SK-N-SH (cell line): ENCODE measurements around the gene IMPG2. TPM values are rescaled to one million over a fixed set of nuclear protein-coding genes. Genes with fewer than 3 reads are reported as not detected.

Experiments
- CTCF ChIA-PET: fragments of 300-600, 350-600 bp; formaldehyde crosslinking; extraction: SDS; loops from one replicate; lab custom pipeline; 2021; lab: Yijun Ruan, JAX
- POLR2A ChIA-PET: fragments of 350-600 bp; sonication (Branson Sonifier 250); formaldehyde crosslinking; extraction: SDS; loops from one replicate; lab custom pipeline; 2020; ENCODE audit warnings: antibody characterized with exemption, inconsistent platforms; lab: Yijun Ruan, JAX
- DNase-seq: peaks from one replicate; pipeline ENCODE4 v3.0.0; 2012
- H2AFZ ChIP-seq: fragments of 200-600 bp; sonication (generic); 2 replicates; pipeline ENCODE4 v1.8.1; 2016; ENCODE audit warnings: antibody characterized with exemption, mild to moderate bottlenecking, low read depth
- H3F3A ChIP-seq: fragments of 200-600 bp; sonication (generic); replicated peaks from 2 replicates; pipeline ENCODE3; 2016; ENCODE audit warnings: antibody characterized with exemption, mild to moderate bottlenecking; ENCODE audit not compliant: insufficient read depth
- H3K27ac ChIP-seq, 2 experiments: fragments of 200-500 bp in 1 of 2; fragments of 200-600 bp in 1 of 2; sonication (Bioruptor generic) in 1 of 2; sonication (generic), shearing (Covaris generic) in 1 of 2; 2 replicates each; pipeline versions ENCODE4 v1.5.1 to v1.6.1; 2014 to 2016; ENCODE audit warnings: low read depth in 2 of 2, inconsistent platforms in 1 of 2, low read length in 1 of 2, mild to moderate bottlenecking in 1 of 2, mixed read lengths in 1 of 2
- H3K27me3 ChIP-seq: fragments of 200-600 bp; sonication (generic), shearing (Covaris generic); 2 replicates; pipeline ENCODE4 v1.6.1; 2016; ENCODE audit warnings: mixed run types; ENCODE audit not compliant: insufficient read depth
- H3K36me3 ChIP-seq, 2 experiments: fragments of 200-500 bp in 1 of 2; fragments of 200-600 bp in 1 of 2; sonication (Bioruptor generic) in 1 of 2; sonication (generic) in 1 of 2; replicated peaks in 1 of 2; 2 replicates each; pipeline versions ENCODE3 to v1.5.1; 2014 to 2016; ENCODE audit warnings: low read length in 1 of 2, mild to moderate bottlenecking in 1 of 2; ENCODE audit not compliant: insufficient read depth in 2 of 2, control insufficient read depth in 1 of 2
- H3K4me1 ChIP-seq, 2 experiments: fragments of 200-500 bp in 1 of 2; fragments of 200-600 bp in 1 of 2; sonication (Bioruptor generic) in 1 of 2; sonication (generic), shearing (Covaris generic) in 1 of 2; 2 replicates each; pipeline versions ENCODE4 v1.5.1 to v1.6.1; 2014 to 2016; ENCODE audit warnings: low read depth in 1 of 2, low read length in 1 of 2, mixed run types in 1 of 2; ENCODE audit not compliant: insufficient read depth in 2 of 2, control insufficient read depth in 1 of 2
- H3K4me2 ChIP-seq: fragments of 200-600 bp; sonication (generic), shearing (Covaris generic); 2 replicates; pipeline ENCODE4 v1.6.1; 2017; ENCODE audit warnings: mixed run types
- H3K4me3 ChIP-seq, 2 experiments: fragments of 200-500 bp in 1 of 2; fragments of 200-600 bp in 1 of 2; sonication (Bioruptor generic) in 1 of 2; sonication (generic), shearing (Covaris generic) in 1 of 2; 2 replicates each; pipeline versions ENCODE4 v1.5.1 to v1.8.1; 2014 to 2016; ENCODE audit warnings: low read depth in 2 of 2, inconsistent platforms in 1 of 2, low read length in 1 of 2, mild to moderate bottlenecking in 1 of 2, mixed read lengths in 1 of 2, moderate library complexity in 1 of 2
- H3K79me2 ChIP-seq: fragments of 200-600 bp; sonication (generic); 2 replicates; pipeline ENCODE4 v1.8.1; 2017; ENCODE audit warnings: mild to moderate bottlenecking; ENCODE audit not compliant: insufficient read depth
- H3K9ac ChIP-seq: fragments of 200-600 bp; sonication (generic); 2 replicates; pipeline ENCODE4 v1.6.1; 2017; ENCODE audit warnings: mixed run types
- H3K9me2 ChIP-seq: fragments of 200-600 bp; sonication (generic); 2 replicates; pipeline ENCODE4 v1.6.1; 2017; ENCODE audit warnings: mixed run types
- H3K9me3 ChIP-seq: fragments of 200-600 bp; sonication (generic); 2 replicates; pipeline ENCODE4 v1.6.1; 2017; ENCODE audit warnings: mixed run types, mild to moderate bottlenecking, moderate library complexity
- H4K20me1 ChIP-seq: fragments of 200-600 bp; sonication (generic); 2 replicates; pipeline ENCODE4 v1.6.1; 2017; ENCODE audit warnings: mild to moderate bottlenecking, mixed run types; ENCODE audit not compliant: insufficient read depth
- EZH2phosphoT487 ChIP-seq: fragments of 200-600 bp; sonication (generic); IDR thresholded peaks from 2 replicates; pipeline ENCODE4 v1.6.1; 2017; ENCODE audit warnings: low read depth, mixed run types, mild to moderate bottlenecking, antibody characterized with exemption, moderate library complexity, borderline replicate concordance
- FOXJ3 ChIP-seq: sonication (generic); formaldehyde crosslinking; IDR thresholded peaks from 2 replicates; pipeline ENCODE4 v1.5.1; 2020; ENCODE audit warnings: mild to moderate bottlenecking, missing genetic modification reagents
- JUND ChIP-seq: IDR thresholded peaks from 2 replicates; pipeline ENCODE4 v1.4.0; 2012
- MEF2A ChIP-seq: IDR thresholded peaks from 2 replicates; pipeline ENCODE4 v1.4.0; 2012; ENCODE audit warnings: low read depth, borderline replicate concordance
- NRF1 ChIP-seq: IDR thresholded peaks from 2 replicates; pipeline ENCODE4 v1.6.1; 2012; ENCODE audit warnings: low read depth, mild to moderate bottlenecking, low read length
- PBX3 ChIP-seq: IDR thresholded peaks from 2 replicates; pipeline ENCODE4; 2012
- RCOR1 ChIP-seq: fragments of 150-350 bp; IDR thresholded peaks from 2 replicates; pipeline ENCODE4 v1.6.1; 2017; ENCODE audit warnings: antibody characterized with exemption, low read length
- RFX5 ChIP-seq: IDR thresholded peaks from 2 replicates; pipeline ENCODE4 v1.6.1; 2012; ENCODE audit warnings: mild to moderate bottlenecking, improper control_type of control experiment, low read length
- RXRA ChIP-seq: IDR thresholded peaks from 2 replicates; pipeline ENCODE4 v1.4.0; 2012; ENCODE audit warnings: low read depth, mild to moderate bottlenecking, borderline replicate concordance
- TEAD4 ChIP-seq: IDR thresholded peaks from 2 replicates; pipeline ENCODE4 v1.4.0; 2012; ENCODE audit warnings: mild to moderate bottlenecking, borderline replicate concordance; ENCODE audit not compliant: insufficient read depth
- YY1 ChIP-seq: IDR thresholded peaks from 2 replicates; pipeline ENCODE4 v1.4.0; 2012; ENCODE audit warnings: low read depth, mild to moderate bottlenecking
- WGBS: methylation state at CpG from one replicate; pipeline ENCODE4 v1.1.6; 2017; ENCODE audit warnings: low lambda C conversion rate; 5-methylcytosine and 5-hydroxymethylcytosine counted together
- polyA plus RNA-seq, 3 experiments: library from polyadenylated mRNA; depleted of rRNA; stranded (reverse); fragments of >200 nt; gene quantifications; 2 replicates each; pipeline ENCODE4 v1.2.3, GENCODE V29; 2012
- TF ChIP-seq, protein P1 (sequence below): IDR thresholded peaks from 2 replicates; pipeline ENCODE4 v1.4.0; 2012; ENCODE audit warnings: low read depth
- TF ChIP-seq, protein P2 (sequence below): IDR thresholded peaks from 2 replicates; pipeline ENCODE4 v1.4.0; 2012; ENCODE audit warnings: low read depth, borderline replicate concordance
- TF ChIP-seq, protein P3 (sequence below): fragments of 200-600 bp; sonication (generic); IDR thresholded peaks from 2 replicates; pipeline ENCODE4 v1.6.1; 2017; ENCODE audit warnings: antibody characterized with exemption, mild to moderate bottlenecking, moderate library complexity
- TF ChIP-seq, protein P4 (sequence below): fragments of 150-350 bp; IDR thresholded peaks from 2 replicates; pipeline ENCODE4 v1.6.1; 2017; ENCODE audit warnings: antibody characterized with exemption, low read length, low read depth, borderline replicate concordance

IMPG2 gene
- polyA plus RNA-seq, 1 of the 3 experiments (the other 2 are of a cell fraction) = 0.03 TPM

GRCh38 chr3:101189176-101189575 lies 131.2 kb downstream of the IMPG2 start:
- H3K79me2 ChIP-seq = no peaks in the 10 kb centered on the region
- POLR2A ChIA-PET = no interaction called here
- H3K4me2 ChIP-seq = no peak overlapping the region
- no peak overlapping the region for H3K9ac ChIP-seq
- no peaks in the 10 kb centered on the region for H4K20me1 ChIP-seq
- no peak overlapping the region for H2AFZ ChIP-seq
- no peaks in the 10 kb centered on the region for H3K9me2 ChIP-seq
- H3K36me3 ChIP-seq = no peaks in the 10 kb centered on the region
- CTCF ChIA-PET = no interaction called here
- peaks cover 0 to 7% of the 10 kb centered on the region in 2 experiments; a peak in 1 of 4 replicates for H3K4me1 ChIP-seq
- H3K9me3 ChIP-seq = no peaks in the 10 kb centered on the region
- TF ChIP-seq EZH2phosphoT487 = no peak
- TF ChIP-seq MEF2A = no peak
- no peak for TF ChIP-seq JUND
- TF ChIP-seq, protein P1, sequence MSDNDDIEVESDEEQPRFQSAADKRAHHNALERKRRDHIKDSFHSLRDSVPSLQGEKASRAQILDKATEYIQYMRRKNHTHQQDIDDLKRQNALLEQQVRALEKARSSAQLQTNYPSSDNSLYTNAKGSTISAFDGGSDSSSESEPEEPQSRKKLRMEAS = no peak
- TF ChIP-seq, protein P2, sequence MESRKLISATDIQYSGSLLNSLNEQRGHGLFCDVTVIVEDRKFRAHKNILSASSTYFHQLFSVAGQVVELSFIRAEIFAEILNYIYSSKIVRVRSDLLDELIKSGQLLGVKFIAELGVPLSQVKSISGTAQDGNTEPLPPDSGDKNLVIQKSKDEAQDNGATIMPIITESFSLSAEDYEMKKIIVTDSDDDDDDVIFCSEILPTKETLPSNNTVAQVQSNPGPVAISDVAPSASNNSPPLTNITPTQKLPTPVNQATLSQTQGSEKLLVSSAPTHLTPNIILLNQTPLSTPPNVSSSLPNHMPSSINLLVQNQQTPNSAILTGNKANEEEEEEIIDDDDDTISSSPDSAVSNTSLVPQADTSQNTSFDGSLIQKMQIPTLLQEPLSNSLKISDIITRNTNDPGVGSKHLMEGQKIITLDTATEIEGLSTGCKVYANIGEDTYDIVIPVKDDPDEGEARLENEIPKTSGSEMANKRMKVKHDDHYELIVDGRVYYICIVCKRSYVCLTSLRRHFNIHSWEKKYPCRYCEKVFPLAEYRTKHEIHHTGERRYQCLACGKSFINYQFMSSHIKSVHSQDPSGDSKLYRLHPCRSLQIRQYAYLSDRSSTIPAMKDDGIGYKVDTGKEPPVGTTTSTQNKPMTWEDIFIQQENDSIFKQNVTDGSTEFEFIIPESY = no peak
- TF ChIP-seq, protein P3, sequence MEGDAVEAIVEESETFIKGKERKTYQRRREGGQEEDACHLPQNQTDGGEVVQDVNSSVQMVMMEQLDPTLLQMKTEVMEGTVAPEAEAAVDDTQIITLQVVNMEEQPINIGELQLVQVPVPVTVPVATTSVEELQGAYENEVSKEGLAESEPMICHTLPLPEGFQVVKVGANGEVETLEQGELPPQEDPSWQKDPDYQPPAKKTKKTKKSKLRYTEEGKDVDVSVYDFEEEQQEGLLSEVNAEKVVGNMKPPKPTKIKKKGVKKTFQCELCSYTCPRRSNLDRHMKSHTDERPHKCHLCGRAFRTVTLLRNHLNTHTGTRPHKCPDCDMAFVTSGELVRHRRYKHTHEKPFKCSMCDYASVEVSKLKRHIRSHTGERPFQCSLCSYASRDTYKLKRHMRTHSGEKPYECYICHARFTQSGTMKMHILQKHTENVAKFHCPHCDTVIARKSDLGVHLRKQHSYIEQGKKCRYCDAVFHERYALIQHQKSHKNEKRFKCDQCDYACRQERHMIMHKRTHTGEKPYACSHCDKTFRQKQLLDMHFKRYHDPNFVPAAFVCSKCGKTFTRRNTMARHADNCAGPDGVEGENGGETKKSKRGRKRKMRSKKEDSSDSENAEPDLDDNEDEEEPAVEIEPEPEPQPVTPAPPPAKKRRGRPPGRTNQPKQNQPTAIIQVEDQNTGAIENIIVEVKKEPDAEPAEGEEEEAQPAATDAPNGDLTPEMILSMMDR = no peak
- no peak for TF ChIP-seq YY1
- TF ChIP-seq, protein P4, sequence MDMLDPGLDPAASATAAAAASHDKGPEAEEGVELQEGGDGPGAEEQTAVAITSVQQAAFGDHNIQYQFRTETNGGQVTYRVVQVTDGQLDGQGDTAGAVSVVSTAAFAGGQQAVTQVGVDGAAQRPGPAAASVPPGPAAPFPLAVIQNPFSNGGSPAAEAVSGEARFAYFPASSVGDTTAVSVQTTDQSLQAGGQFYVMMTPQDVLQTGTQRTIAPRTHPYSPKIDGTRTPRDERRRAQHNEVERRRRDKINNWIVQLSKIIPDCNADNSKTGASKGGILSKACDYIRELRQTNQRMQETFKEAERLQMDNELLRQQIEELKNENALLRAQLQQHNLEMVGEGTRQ = no peak
- TF ChIP-seq RFX5 = no peak
- TF ChIP-seq, all 33 proteins: peak for 0
- Histone ChIP-seq H3F3A (no peaks in the 10 kb centered on the region), H3K27ac (no peak overlapping the region), H3K27me3 (no peaks in the 10 kb centered on the region), H3K4me3 (no peak overlapping the region)
- no peak for DNase-seq
- WGBS = 79% methylated on average over 2 of the region's 2 CpGs

- H3K36me3 ChIP-seq = no peaks in the 10 kb centered on the region
- no peak overlapping the region for H2AFZ ChIP-seq
- no peak overlapping the region for H3K27ac ChIP-seq
- no peak overlapping the region for H3K4me2 ChIP-seq
- ChIA-PET POLR2A (no interaction called here), CTCF (interaction anchor here (3.7 kb wide), 1 partner anchor 11 kb away, joined by 17 read pairs; no protein-coding TSS in a partner anchor)
- H3K9ac ChIP-seq = no peak overlapping the region
- no peaks in the 10 kb centered on the region for H4K20me1 ChIP-seq
- no peak overlapping the region for H3K4me3 ChIP-seq
- no peaks in the 10 kb centered on the region for H3F3A ChIP-seq
- no peaks in the 10 kb centered on the region for H3K79me2 ChIP-seq
- H3K9me2 ChIP-seq = no peaks in the 10 kb centered on the region
- peaks cover 0 to 2% of the 10 kb centered on the region in 2 experiments; a peak in 2 of 4 replicates for H3K4me1 ChIP-seq
- no peak for DNase-seq
- no peaks in the 10 kb centered on the region for H3K9me3 ChIP-seq
- WGBS = 87% methylated on average over 4 of the region's 4 CpGs
- H3K27me3 ChIP-seq = no peaks in the 10 kb centered on the region
- TF ChIP-seq, protein P3 = no peak
- TF ChIP-seq, protein P1 = no peak
- TF ChIP-seq NRF1 = no peak
- no peak for TF ChIP-seq PBX3
- TF ChIP-seq RXRA = no peak
- no peak for TF ChIP-seq RCOR1
- no peak for TF ChIP-seq YY1
- no peak for TF ChIP-seq RFX5
- TF ChIP-seq FOXJ3 (CRISPR knock-in tag) = no peak
- no peak for TF ChIP-seq TEAD4
- TF ChIP-seq, protein P2 = no peak
Observed at GRCh38 chr3:101185341-101185740, 135.0 kb downstream of the IMPG2 start.
